Measurements from ENCODE around the gene ATF2.

ATF2 gene

GRCh38 chr2:175037941-175038340 lies 130.1 kb downstream of the ATF2 start:
- Histone ChIP-seq H3K4me3 (no peak overlapping the region), H3K9me3 (no peaks in the 10 kb centered on the region), H3K27ac (no peak overlapping the region), H3K4me1 (no peaks in the 10 kb centered on the region), H3K27me3 (no peaks in the 10 kb centered on the region), H3K36me3 (no peaks in the 10 kb centered on the region)
- DNase-seq = no peak
- intact Hi-C loops (cut with DNase I; ENCODE audit: low total_unique reads) = loop anchor here (10.0 kb wide), 1 partner anchor 137 kb away; no protein-coding TSS in a partner anchor
- no peak for TF ChIP-seq CTCF (IDR thresholded peaks at IDR 0.05)

GRCh38 chr2:175036582-175037018 lies 131.4 kb downstream of the ATF2 start:
- no peaks in the 10 kb centered on the region for H3K4me1 ChIP-seq
- no peaks in the 10 kb centered on the region for H3K9me3 ChIP-seq
- no peak overlapping the region for H3K27ac ChIP-seq
- DNase-seq = no peak
- H3K4me3 ChIP-seq = no peak overlapping the region
- TF ChIP-seq CTCF (IDR thresholded peaks at IDR 0.05) = peak; percentile 36 to 46
- H3K36me3 ChIP-seq = no peaks in the 10 kb centered on the region
- no peaks in the 10 kb centered on the region for H3K27me3 ChIP-seq
- intact Hi-C loops (cut with DNase I; ENCODE audit: low total_unique reads) = loop anchor here (10.0 kb wide), 1 partner anchor 138 kb away; no protein-coding TSS in a partner anchor

GRCh38 chr2:175035806-175036205 lies 132.2 kb downstream of the ATF2 start:
- no peak overlapping the region for H3K4me3 ChIP-seq
- H3K9me3 ChIP-seq = no peaks in the 10 kb centered on the region
- no peak overlapping the region for H3K27ac ChIP-seq
- intact Hi-C loops (cut with DNase I; ENCODE audit: low total_unique reads) = loop anchor here (10.0 kb wide), 1 partner anchor 139 kb away; no protein-coding TSS in a partner anchor
- TF ChIP-seq CTCF (IDR thresholded peaks at IDR 0.05) = no peak
- DNase-seq = no peak
- H3K27me3 ChIP-seq = no peaks in the 10 kb centered on the region
- H3K4me1 ChIP-seq = no peaks in the 10 kb centered on the region
- no peaks in the 10 kb centered on the region for H3K36me3 ChIP-seq

GRCh38 chr2:175034716-175035115 lies 133.3 kb downstream of the ATF2 start:
- no peak overlapping the region for H3K27ac ChIP-seq
- H3K27me3 ChIP-seq = no peaks in the 10 kb centered on the region
- intact Hi-C loops (cut with DNase I; ENCODE audit: low total_unique reads) = loop anchor here (10.0 kb wide), 1 partner anchor 140 kb away; no protein-coding TSS in a partner anchor
- H3K4me3 ChIP-seq = no peak overlapping the region
- DNase-seq = no peak
- no peak for TF ChIP-seq CTCF (IDR thresholded peaks at IDR 0.05)
- no peaks in the 10 kb centered on the region for H3K36me3 ChIP-seq
- no peaks in the 10 kb centered on the region for H3K9me3 ChIP-seq
- peaks cover 0 to 3% (median 0%) of the 10 kb centered on the region in 4 donors for H3K4me1 ChIP-seq

DNA sequence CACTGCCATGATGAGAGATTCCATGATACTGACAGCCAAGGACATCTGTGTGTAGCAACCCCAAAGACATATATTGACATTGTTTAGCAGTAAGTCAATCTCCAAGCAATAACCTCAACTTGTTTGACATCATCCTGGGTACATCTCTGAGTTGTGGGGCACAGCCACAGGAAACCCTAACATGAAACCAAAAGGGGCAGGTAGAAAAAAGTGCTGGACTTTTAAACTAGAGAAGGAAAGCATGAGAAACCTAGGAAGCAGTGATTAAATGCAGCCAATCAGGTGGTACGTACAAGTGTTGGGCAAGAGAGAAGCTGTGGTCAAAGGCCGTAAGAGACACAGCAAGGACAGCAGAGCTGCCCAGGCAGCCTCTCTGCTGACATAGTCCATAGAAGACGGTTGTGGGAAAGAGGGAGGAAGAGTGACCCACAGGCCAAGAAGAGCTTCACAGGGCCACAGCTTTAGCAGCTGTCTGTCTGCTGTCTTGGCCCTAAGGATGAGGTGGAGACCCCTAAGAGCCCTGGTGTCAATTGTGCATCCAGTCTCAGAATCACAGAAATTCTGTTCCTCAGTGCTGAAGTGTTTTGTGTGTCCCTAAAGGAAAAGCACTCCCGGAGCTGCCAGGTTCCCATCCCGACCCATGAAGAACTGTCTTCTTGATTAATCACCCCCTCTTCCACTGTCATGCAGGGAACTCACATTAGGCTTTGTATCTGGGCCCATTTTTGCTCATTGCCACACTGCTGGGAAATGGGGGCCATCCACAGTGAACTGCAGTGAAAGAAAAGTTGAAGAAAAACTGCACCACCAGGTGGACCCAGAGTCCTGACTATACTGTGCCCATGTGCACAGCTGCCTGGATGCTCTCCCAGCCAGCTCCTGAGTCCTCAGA lies 137.4 kb downstream of the ATF2 start:
- H3K4me1 ChIP-seq = peaks cover 0 to 40% (median 5%) of the 10 kb centered on the region in 4 donors

More for the DNA sequence above, 137.4 kb downstream of the ATF2 start:
- H3K27ac ChIP-seq = peak overlapping the region in 1 of 2 donors; percentile 96
- H3K27me3 ChIP-seq = no peaks in the 10 kb centered on the region
- intact Hi-C loops (cut with DNase I; ENCODE audit: low total_unique reads) = loop anchor here (10.0 kb wide), 1 partner anchor 144 kb away; no protein-coding TSS in a partner anchor
- H3K9me3 ChIP-seq = no peaks in the 10 kb centered on the region
- no peak for DNase-seq
- no peak overlapping the region for H3K4me3 ChIP-seq
- no peaks in the 10 kb centered on the region for H3K36me3 ChIP-seq
- TF ChIP-seq CTCF (IDR thresholded peaks at IDR 0.05) = peak in 1 of 2 experiments; percentile 22

Measured in tibial artery (tissue), 4 donors.